K562 (cell line): ENCODE data around the gene RAD21L1.

Source experiments
- BDP1 ChIP-seq: IDR thresholded peaks from 3 replicates; pipeline ENCODE4 v1.6.1; 2011; ENCODE audit not compliant: insufficient read length, insufficient read depth
- GATA2 ChIP-seq: sonication (generic); formaldehyde crosslinking; IDR thresholded peaks from 2 replicates; pipeline ENCODE4 v1.4.0; 2020; ENCODE audit warnings: mild to moderate bottlenecking, missing genetic modification reagents
- JUN ChIP-seq, 2 experiments: sonication (generic) in 1 of 2; formaldehyde crosslinking in 1 of 2; IDR thresholded peaks; 2 replicates each; pipeline versions ENCODE4 v1.6.1 to v1.8.0; 2012 to 2022; ENCODE audit warnings: borderline replicate concordance in 2 of 2, mild to moderate bottlenecking in 2 of 2, improper control_type of control experiment in 1 of 2, low read depth in 1 of 2, low read length in 1 of 2, missing genetic modification reagents in 1 of 2
- NFE2L1 ChIP-seq: fragments of 450-650 bp; IDR thresholded peaks from 2 replicates; pipeline ENCODE4 v1.6.1; 2016; ENCODE audit warnings: missing genetic modification characterization, low read depth, mild to moderate bottlenecking, missing compliant biosample characterization, moderate library complexity, borderline replicate concordance
- NFYB ChIP-seq: IDR thresholded peaks from 2 replicates; pipeline ENCODE4 v1.6.1; 2011; ENCODE audit warnings: mild to moderate bottlenecking, moderate library complexity; ENCODE audit not compliant: insufficient read length; ENCODE audit errors: extremely low read depth
- NONO ChIP-seq, 2 experiments: fragments of 200-400 bp in 1 of 2; fragments of 450-650 bp in 1 of 2; formaldehyde crosslinking in 1 of 2; IDR thresholded peaks; 2 replicates each; pipeline ENCODE4 v1.6.1; 2017; ENCODE audit warnings: low read depth in 2 of 2, mild to moderate bottlenecking in 2 of 2, moderate library complexity in 2 of 2, low read length in 1 of 2
- POLR3G ChIP-seq: IDR thresholded peaks from 2 replicates; pipeline ENCODE4 v1.6.1; 2011; ENCODE audit not compliant: insufficient read length, insufficient replicate concordance; ENCODE audit errors: extremely low read depth
- TAF1 ChIP-seq: IDR thresholded peaks from 2 replicates; pipeline ENCODE4 v1.6.1; 2011; ENCODE audit warnings: mild to moderate bottlenecking, low read length, moderate library complexity; ENCODE audit not compliant: insufficient read depth, control insufficient read depth, severe bottlenecking; ENCODE audit errors: extremely low read depth
- ZKSCAN8 ChIP-seq: fragments of 200-800 bp; sonication (Bioruptor generic); IDR thresholded peaks from 2 replicates; pipeline ENCODE4 v1.6.1; 2016; ENCODE audit warnings: missing genetic modification characterization, missing compliant biosample characterization
- ZNF830 ChIP-seq: fragments of 250-450 bp; sonication (Bioruptor Pico); IDR thresholded peaks from 2 replicates; pipeline ENCODE4 v1.5.0; 2021; ENCODE audit warnings: mild to moderate bottlenecking
- TF ChIP-seq, protein P1 (sequence below), 3 experiments: IDR thresholded peaks in 2 of 3; conservative IDR thresholded peaks in 1 of 3; 2 replicates each; pipeline ENCODE4 v1.5.1; 2011 to 2012; ENCODE audit warnings: low read length in 3 of 3, mild to moderate bottlenecking in 3 of 3, control low read depth in 2 of 3, improper control_type of control experiment in 1 of 3, inconsistent platforms in 1 of 3, low read depth in 1 of 3, mixed read lengths in 1 of 3, moderate library complexity in 1 of 3; ENCODE audit not compliant: insufficient read depth in 2 of 3
- TF ChIP-seq, protein P2 (sequence below): fragments of 150-350 bp; IDR thresholded peaks from 2 replicates; pipeline ENCODE4 v1.6.1; 2014; ENCODE audit warnings: low read depth, mild to moderate bottlenecking, low read length, borderline replicate concordance
- TF ChIP-seq, protein P3 (sequence below): sonication (generic); formaldehyde crosslinking; IDR thresholded peaks from 2 replicates; pipeline ENCODE4 v1.8.0; 2022; ENCODE audit warnings: missing genetic modification reagents, mild to moderate bottlenecking, borderline replicate concordance
- TF ChIP-seq, protein P4 (sequence below): sonication (generic); formaldehyde crosslinking; IDR thresholded peaks from 2 replicates; pipeline ENCODE4 v1.9.0; 2022; ENCODE audit warnings: mild to moderate bottlenecking, missing genetic modification reagents

DNA sequence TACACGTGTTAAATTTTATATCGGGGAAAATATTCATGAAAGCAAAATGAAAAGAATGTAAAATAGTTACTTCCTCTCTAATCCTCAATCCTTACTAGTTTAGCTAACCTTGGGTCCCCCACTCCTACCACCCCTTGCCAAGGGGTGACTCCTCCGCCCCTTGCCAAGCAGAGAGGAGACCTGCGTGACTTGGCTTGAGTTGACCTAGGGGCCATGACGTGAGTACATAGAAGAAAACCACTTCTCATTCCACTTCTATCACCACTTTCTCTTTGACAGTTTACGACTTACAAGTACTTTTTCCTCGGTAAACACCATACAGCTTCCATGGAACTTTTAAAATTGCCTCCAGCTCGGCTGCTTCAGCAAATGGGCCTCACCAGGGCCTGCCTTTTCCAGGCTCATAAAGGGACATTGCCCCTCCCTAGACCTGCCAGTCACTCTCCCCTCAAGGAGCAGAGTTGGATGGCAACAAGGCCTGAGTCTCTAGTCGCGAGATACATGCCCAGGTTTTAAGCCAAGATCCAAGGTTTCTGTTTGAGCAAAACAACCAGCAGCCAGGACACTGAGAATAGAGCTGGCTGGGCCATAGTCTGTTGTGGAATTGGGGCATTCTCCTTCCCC, 73.2 kb downstream of the RAD21L1 start:
- TF ChIP-seq, protein P1, sequence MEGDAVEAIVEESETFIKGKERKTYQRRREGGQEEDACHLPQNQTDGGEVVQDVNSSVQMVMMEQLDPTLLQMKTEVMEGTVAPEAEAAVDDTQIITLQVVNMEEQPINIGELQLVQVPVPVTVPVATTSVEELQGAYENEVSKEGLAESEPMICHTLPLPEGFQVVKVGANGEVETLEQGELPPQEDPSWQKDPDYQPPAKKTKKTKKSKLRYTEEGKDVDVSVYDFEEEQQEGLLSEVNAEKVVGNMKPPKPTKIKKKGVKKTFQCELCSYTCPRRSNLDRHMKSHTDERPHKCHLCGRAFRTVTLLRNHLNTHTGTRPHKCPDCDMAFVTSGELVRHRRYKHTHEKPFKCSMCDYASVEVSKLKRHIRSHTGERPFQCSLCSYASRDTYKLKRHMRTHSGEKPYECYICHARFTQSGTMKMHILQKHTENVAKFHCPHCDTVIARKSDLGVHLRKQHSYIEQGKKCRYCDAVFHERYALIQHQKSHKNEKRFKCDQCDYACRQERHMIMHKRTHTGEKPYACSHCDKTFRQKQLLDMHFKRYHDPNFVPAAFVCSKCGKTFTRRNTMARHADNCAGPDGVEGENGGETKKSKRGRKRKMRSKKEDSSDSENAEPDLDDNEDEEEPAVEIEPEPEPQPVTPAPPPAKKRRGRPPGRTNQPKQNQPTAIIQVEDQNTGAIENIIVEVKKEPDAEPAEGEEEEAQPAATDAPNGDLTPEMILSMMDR (IDR thresholded peaks at IDR 0.05 in 2 of 3, conservative IDR thresholded peaks at IDR 0.05 in 1 of 3; ENCODE audit: insufficient read depth in 2 of 3, low read depth in 1 of 3, low read length in 3 of 3), result no peak
- TF ChIP-seq TAF1 (no peak), ZNF830 (CRISPR knock-in tag) (no peak), NONO (IDR thresholded peaks at IDR 0.05; ENCODE audit: low read depth in 2 of 2, low read length in 1 of 2) (no peak), NFE2L1 (tag) (no peak), POLR3G (no peak), GATA2 (CRISPR knock-in tag) (no peak), JUN (IDR thresholded peaks at IDR 0.05; ENCODE audit: borderline replicate concordance, low read depth, low read length) (no peak), JUN (CRISPR knock-in tag; IDR thresholded peaks at IDR 0.05; ENCODE audit: borderline replicate concordance) (no peak), ZKSCAN8 (CRISPR knock-in tag) (no peak), NFYB (no peak), BDP1 (no peak)
- TF ChIP-seq, protein P2, sequence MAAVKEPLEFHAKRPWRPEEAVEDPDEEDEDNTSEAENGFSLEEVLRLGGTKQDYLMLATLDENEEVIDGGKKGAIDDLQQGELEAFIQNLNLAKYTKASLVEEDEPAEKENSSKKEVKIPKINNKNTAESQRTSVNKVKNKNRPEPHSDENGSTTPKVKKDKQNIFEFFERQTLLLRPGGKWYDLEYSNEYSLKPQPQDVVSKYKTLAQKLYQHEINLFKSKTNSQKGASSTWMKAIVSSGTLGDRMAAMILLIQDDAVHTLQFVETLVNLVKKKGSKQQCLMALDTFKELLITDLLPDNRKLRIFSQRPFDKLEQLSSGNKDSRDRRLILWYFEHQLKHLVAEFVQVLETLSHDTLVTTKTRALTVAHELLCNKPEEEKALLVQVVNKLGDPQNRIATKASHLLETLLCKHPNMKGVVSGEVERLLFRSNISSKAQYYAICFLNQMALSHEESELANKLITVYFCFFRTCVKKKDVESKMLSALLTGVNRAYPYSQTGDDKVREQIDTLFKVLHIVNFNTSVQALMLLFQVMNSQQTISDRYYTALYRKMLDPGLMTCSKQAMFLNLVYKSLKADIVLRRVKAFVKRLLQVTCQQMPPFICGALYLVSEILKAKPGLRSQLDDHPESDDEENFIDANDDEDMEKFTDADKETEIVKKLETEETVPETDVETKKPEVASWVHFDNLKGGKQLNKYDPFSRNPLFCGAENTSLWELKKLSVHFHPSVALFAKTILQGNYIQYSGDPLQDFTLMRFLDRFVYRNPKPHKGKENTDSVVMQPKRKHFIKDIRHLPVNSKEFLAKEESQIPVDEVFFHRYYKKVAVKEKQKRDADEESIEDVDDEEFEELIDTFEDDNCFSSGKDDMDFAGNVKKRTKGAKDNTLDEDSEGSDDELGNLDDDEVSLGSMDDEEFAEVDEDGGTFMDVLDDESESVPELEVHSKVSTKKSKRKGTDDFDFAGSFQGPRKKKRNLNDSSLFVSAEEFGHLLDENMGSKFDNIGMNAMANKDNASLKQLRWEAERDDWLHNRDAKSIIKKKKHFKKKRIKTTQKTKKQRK, result no peak
- TF ChIP-seq, protein P3, sequence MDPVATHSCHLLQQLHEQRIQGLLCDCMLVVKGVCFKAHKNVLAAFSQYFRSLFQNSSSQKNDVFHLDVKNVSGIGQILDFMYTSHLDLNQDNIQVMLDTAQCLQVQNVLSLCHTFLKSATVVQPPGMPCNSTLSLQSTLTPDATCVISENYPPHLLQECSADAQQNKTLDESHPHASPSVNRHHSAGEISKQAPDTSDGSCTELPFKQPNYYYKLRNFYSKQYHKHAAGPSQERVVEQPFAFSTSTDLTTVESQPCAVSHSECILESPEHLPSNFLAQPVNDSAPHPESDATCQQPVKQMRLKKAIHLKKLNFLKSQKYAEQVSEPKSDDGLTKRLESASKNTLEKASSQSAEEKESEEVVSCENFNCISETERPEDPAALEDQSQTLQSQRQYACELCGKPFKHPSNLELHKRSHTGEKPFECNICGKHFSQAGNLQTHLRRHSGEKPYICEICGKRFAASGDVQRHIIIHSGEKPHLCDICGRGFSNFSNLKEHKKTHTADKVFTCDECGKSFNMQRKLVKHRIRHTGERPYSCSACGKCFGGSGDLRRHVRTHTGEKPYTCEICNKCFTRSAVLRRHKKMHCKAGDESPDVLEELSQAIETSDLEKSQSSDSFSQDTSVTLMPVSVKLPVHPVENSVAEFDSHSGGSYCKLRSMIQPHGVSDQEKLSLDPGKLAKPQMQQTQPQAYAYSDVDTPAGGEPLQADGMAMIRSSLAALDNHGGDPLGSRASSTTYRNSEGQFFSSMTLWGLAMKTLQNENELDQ (CRISPR knock-in tag), result no peak
- TF ChIP-seq, protein P4, sequence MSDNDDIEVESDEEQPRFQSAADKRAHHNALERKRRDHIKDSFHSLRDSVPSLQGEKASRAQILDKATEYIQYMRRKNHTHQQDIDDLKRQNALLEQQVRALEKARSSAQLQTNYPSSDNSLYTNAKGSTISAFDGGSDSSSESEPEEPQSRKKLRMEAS (CRISPR knock-in tag), result no peak
